ENCODE results near the gene ACOT12. TPM values are rescaled to one million over a fixed set of nuclear protein-coding genes. Genes with fewer than 3 reads are reported as not detected.

The ACOT12 gene
- not detected for polyA plus RNA-seq (2012; ENCODE audit: insufficient read depth, insufficient read length, low read depth)

DNA sequence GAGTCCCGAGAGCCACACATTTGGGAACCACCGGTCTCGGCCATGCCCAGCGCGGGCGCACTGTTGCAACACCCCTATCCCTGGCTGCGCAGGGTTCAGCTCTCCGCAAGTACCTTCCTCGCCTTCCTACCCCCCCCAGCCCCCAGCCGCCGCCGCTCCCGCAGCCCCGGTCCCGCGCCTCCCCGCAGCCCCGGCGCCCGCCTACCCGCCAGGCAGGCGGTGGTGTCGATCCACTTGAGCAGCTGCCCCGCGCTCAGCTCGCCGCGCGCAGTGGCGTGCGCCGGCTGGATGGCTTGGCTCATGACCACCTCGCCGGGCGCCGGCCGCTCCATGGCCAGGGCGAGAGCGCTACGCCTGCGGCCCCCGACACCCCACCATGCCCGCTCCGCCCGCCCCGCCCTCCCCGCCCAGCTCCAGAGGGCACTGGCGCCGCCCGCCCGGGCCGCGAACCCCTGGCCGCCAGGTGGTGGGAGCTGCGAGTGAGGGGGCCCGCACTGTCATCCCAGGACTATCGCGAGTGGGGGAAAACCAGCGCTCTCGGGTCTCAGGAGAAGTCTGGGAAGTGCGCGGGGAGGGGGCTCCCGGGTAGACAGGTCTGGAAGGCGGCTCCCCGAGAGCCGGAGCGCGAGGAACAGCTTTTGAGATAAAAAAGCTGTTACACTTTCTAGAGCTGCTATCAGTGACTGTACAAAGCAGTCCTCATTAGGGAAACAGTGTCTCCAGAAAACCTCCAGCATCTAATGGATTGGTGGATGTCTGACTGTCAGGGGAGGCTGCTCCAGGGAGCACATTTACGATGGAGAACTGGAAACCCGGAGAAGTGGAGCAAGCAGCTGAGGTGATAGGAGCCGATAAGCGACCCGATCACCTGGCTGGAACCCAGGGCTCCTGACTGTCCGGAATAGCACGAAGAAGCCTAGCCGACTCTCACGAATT lies at the start of gene ACOT12:
Gene ACOT12, minus strand, starts transcription at position 352 of the 936 bp plus-strand sequence. Its CDS starts 20 bp downstream, at position 332.
- no peaks in the 10 kb centered on the region for H3K4me1 ChIP-seq
- H3K27me3 ChIP-seq, result no peaks in the 10 kb centered on the region
- H3K9me3 ChIP-seq, result no peaks in the 10 kb centered on the region
- peak within 1 kb of the TSS; percentile 45 for H3K4me3 ChIP-seq (ENCODE audit: low read depth, low read length)
- no peaks in the 10 kb centered on the region for H3K36me3 ChIP-seq
- peak; percentile 32 for DNase-seq
- TF ChIP-seq, protein P1, sequence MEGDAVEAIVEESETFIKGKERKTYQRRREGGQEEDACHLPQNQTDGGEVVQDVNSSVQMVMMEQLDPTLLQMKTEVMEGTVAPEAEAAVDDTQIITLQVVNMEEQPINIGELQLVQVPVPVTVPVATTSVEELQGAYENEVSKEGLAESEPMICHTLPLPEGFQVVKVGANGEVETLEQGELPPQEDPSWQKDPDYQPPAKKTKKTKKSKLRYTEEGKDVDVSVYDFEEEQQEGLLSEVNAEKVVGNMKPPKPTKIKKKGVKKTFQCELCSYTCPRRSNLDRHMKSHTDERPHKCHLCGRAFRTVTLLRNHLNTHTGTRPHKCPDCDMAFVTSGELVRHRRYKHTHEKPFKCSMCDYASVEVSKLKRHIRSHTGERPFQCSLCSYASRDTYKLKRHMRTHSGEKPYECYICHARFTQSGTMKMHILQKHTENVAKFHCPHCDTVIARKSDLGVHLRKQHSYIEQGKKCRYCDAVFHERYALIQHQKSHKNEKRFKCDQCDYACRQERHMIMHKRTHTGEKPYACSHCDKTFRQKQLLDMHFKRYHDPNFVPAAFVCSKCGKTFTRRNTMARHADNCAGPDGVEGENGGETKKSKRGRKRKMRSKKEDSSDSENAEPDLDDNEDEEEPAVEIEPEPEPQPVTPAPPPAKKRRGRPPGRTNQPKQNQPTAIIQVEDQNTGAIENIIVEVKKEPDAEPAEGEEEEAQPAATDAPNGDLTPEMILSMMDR (IDR thresholded peaks at IDR 0.05; ENCODE audit: low read depth, low read length), result no peak

DNA sequence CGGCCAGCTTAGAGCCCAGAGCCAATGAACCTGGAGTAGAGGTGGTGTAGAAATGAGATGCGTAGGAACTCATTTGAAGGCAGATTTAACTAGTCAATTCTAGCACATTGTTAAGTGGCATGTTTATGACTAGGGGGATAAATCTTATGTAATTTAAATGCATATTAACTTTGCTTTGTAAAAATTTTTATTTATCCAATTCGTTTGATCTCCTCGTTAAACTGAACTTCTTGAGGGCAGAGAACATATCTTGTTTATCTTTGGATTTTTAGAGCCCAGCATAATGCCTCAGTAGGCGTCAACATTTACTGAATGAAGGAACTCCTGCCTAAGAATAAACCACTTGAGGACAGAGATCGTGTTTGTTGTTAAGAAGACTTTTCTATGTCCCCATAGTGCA lies 41.1 kb upstream of the ACOT12 start:
- Histone ChIP-seq H3K36me3 (no peaks in the 10 kb centered on the region), H3K4me1 (no peaks in the 10 kb centered on the region), H3K9me3 (no peaks in the 10 kb centered on the region), H3K4me3 (ENCODE audit: low read depth, low read length) (no peak overlapping the region), H3K27me3 (no peaks in the 10 kb centered on the region)
- no peak for DNase-seq
- TF ChIP-seq, protein P1 (IDR thresholded peaks at IDR 0.05; ENCODE audit: low read depth, low read length), result no peak

DNA sequence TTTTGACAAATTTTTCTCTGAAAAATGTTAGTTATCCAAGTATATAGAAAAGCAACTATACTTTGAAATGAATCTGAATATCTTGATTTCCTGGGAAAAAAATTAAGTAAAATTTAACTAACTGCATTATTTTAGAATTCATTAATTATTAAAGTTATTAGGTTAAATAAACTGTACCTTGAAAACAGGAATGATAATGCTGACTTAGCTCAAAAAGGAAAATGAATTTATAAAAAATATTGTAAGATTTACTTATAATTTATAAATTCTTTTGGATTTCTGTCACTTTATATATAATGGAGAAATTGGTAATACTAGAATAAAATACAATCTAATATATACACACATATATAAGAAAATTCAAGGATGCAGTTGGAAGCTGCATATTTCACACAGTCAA lies 36.1 kb upstream of the ACOT12 start:
- Histone ChIP-seq H3K4me3 (ENCODE audit: low read depth, low read length) (no peak overlapping the region), H3K9me3 (no peaks in the 10 kb centered on the region), H3K4me1 (peaks cover 11% of the 10 kb centered on the region), H3K27me3 (no peaks in the 10 kb centered on the region), H3K36me3 (no peaks in the 10 kb centered on the region)
- TF ChIP-seq, protein P1 (IDR thresholded peaks at IDR 0.05; ENCODE audit: low read depth, low read length), result no peak
- DNase-seq, result no peak

DNA sequence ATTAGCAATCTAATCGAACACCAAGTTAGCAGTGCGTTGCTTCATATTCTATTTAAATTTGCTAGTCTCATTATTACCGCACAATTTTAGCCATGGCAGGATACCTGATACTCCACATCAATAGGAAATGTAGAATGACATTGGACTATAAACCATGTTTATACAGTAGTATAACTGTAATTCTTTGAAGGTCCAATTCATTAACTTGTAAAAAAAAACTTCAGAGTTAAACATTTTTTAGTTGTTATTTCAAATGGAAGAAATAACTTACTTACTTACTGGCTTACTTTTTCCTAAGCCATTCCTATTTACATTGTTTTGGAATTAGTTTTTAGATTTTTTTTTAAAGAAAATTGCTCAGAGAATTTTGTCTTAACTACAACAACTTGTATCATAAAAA lies 35.4 kb upstream of the ACOT12 start:
- H3K36me3 ChIP-seq, result no peaks in the 10 kb centered on the region
- H3K4me1 ChIP-seq, result peaks cover 11% of the 10 kb centered on the region
- no peak overlapping the region for H3K4me3 ChIP-seq (ENCODE audit: low read depth, low read length)
- no peaks in the 10 kb centered on the region for H3K9me3 ChIP-seq
- H3K27me3 ChIP-seq, result no peaks in the 10 kb centered on the region
- TF ChIP-seq, protein P1 (IDR thresholded peaks at IDR 0.05; ENCODE audit: low read depth, low read length), result no peak
- DNase-seq, result no peak

DNA sequence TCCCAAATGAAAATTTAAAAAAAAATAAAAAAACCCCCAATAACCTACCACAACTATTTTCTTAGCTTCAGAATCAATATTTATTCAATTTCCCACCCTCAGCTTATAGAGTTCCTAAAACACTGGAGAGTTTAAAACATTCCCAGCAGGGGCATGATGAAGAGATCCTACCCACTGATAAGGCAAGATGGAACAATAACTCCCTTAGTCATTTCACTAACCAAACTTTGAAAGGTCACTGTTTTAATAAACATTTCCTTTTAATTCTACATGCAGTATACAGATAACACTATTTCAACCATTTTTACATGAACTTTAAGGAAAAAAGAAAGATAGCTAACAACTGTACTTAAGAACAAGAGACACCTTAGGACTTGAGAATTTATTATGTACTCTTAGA lies 34.9 kb upstream of the ACOT12 start:
- Histone ChIP-seq H3K36me3 (no peaks in the 10 kb centered on the region), H3K27me3 (no peaks in the 10 kb centered on the region), H3K4me3 (ENCODE audit: low read depth, low read length) (no peak overlapping the region), H3K9me3 (no peaks in the 10 kb centered on the region), H3K4me1 (peaks cover 11% of the 10 kb centered on the region)
- DNase-seq, result no peak
- TF ChIP-seq, protein P1 (IDR thresholded peaks at IDR 0.05; ENCODE audit: low read depth, low read length), result no peak

DNA sequence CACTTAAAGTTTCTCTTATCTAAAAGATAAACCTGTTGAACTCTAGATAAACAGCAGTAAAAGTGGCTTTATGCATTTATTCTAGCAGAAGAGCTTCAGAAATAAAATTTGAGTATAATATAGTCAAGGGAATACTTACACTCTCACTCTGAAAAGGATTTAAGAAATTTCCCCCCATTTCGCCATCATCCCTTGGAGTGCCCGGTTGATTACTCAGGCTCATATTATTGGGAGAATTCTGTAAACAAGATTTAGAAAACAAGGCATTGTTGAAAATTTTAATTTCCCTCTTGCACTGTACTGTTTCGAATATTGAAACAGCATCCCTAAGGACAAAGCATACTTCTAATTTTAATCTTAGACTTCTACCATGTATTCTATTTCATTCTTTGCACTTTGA lies 34.5 kb upstream of the ACOT12 start:
- Histone ChIP-seq H3K4me1 (peaks cover 11% of the 10 kb centered on the region), H3K4me3 (ENCODE audit: low read depth, low read length) (no peak overlapping the region), H3K27me3 (no peaks in the 10 kb centered on the region), H3K9me3 (no peaks in the 10 kb centered on the region), H3K36me3 (no peaks in the 10 kb centered on the region)
- TF ChIP-seq, protein P1 (IDR thresholded peaks at IDR 0.05; ENCODE audit: low read depth, low read length), result no peak
- DNase-seq, result no peak
